ENCODE results near the gene BLTP3A.
"Not testable (repeated sequence)": the region's sequence is repeated elsewhere in the genome, so short reads cannot be mapped to it uniquely, and the experiment has no call there.

The BLTP3A gene

GRCh38 chr6:34760108-34760507, 31.8 kb upstream of the BLTP3A start:
- Histone ChIP-seq H3K9me3 (ENCODE audit: insufficient read depth, low read depth, low read length) (no peaks in the 10 kb centered on the region), H3K4me1 (ENCODE audit: insufficient read depth, low read length) (no peaks in the 10 kb centered on the region), H3K27ac (ENCODE audit: low read length) (no peak overlapping the region), H3K36me3 (ENCODE audit: insufficient read depth, low read depth, low read length) (peaks cover 52% of the 10 kb centered on the region), H3K9ac (ENCODE audit: low read depth, low read length) (no peak overlapping the region), H3K27me3 (ENCODE audit: insufficient read depth, low read length) (no peaks in the 10 kb centered on the region), H3K4me3 (ENCODE audit: low read length) (no peak overlapping the region)

DNA sequence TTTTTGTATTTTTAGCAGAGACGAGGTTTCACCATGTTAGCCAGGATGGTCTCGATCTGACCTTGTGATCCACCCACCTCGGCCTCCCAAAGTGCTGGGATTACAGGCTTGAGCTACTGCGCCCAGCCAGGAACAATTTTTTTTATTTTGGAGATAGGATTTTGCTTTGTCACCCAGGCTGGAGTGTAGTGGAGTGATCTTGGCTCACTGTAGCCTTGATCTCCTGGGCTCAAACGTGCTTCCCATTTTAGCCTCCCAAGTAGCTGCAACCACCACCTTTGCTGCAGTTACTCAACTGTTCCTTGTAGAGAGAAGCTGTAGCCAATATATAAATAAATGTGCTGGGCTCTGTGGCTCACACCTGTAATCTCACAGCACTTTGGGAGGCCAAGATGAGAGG, 30.2 kb upstream of the BLTP3A start:
- H3K27ac ChIP-seq (ENCODE audit: low read length) = not testable (repeated sequence)
- peaks cover 66% of the 10 kb centered on the region for H3K36me3 ChIP-seq (ENCODE audit: insufficient read depth, low read depth, low read length)

GRCh38 chr6:34768148-34768547, 23.7 kb upstream of the BLTP3A start:
- H3K36me3 ChIP-seq (ENCODE audit: insufficient read depth, low read depth, low read length) = peaks cover 89% of the 10 kb centered on the region
- no peaks in the 10 kb centered on the region for H3K9me3 ChIP-seq (ENCODE audit: insufficient read depth, low read depth, low read length)
- no peaks in the 10 kb centered on the region for H3K27me3 ChIP-seq (ENCODE audit: insufficient read depth, low read length)
- no peaks in the 10 kb centered on the region for H3K4me1 ChIP-seq (ENCODE audit: insufficient read depth, low read length)
- no peak overlapping the region for H3K27ac ChIP-seq (ENCODE audit: low read length)
- H3K9ac ChIP-seq (ENCODE audit: low read depth, low read length) = no peak overlapping the region
- no peak overlapping the region for H3K4me3 ChIP-seq (ENCODE audit: low read length)

More for the DNA sequence above, 30.2 kb upstream of the BLTP3A start:
- not testable (repeated sequence) for H3K9ac ChIP-seq (ENCODE audit: low read depth, low read length); H3K4me1 ChIP-seq (ENCODE audit: insufficient read depth, low read length); H3K4me3 ChIP-seq (ENCODE audit: low read length); H3K27me3 ChIP-seq (ENCODE audit: insufficient read depth, low read length); H3K9me3 ChIP-seq (ENCODE audit: insufficient read depth, low read depth, low read length)

DNA sequence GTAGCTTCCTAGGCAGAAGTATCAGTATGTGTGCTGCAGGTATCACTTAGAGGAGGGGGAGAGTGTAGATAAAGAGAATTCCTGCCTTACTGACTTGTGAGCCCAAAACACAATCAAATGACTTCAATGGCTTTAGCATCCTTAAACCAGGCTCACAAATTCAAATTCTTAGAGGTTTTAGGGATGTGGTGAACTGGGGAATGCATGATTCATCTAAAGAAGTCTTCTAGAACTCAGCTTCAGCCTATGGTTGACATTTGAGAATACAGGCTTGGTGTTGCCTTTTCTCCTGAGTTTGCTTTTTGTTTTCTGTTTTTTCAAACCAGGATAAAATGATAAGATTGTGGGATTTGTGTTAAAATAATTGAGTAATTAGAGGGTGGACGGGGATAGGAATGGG, 20.2 kb upstream of the BLTP3A start:
- Histone ChIP-seq H3K27me3 (ENCODE audit: insufficient read depth, low read length) (no peaks in the 10 kb centered on the region), H3K4me3 (ENCODE audit: low read length) (no peak overlapping the region), H3K27ac (ENCODE audit: low read length) (no peak overlapping the region), H3K9me3 (ENCODE audit: insufficient read depth, low read depth, low read length) (no peaks in the 10 kb centered on the region), H3K36me3 (ENCODE audit: insufficient read depth, low read depth, low read length) (peaks cover 86% of the 10 kb centered on the region), H3K9ac (ENCODE audit: low read depth, low read length) (no peak overlapping the region), H3K4me1 (ENCODE audit: insufficient read depth, low read length) (no peaks in the 10 kb centered on the region)

DNA sequence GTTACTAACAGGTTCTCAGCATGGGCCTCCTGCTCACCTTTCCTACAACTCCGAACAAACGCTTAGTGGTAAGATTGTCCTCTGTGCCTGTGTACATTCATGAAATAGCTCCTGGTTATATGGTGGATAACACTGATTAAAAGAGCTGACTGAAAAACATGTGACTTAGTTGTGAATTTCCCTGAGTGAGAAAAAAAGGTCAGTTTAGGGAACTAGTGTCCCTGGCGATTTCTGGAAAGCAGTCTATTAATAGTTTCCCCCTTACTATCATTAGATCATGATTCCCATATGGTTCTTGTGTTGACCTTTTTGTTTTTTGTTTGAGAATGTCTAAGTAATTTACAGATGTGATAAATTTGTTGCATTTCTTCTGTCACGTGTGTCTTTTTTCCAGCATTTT, 18.9 kb upstream of the BLTP3A start:
- H3K27me3 ChIP-seq (ENCODE audit: insufficient read depth, low read length) = no peaks in the 10 kb centered on the region
- H3K4me1 ChIP-seq (ENCODE audit: insufficient read depth, low read length) = no peaks in the 10 kb centered on the region
- H3K36me3 ChIP-seq (ENCODE audit: insufficient read depth, low read depth, low read length) = peaks cover 74% of the 10 kb centered on the region
- H3K4me3 ChIP-seq (ENCODE audit: low read length) = no peak overlapping the region
- no peak overlapping the region for H3K27ac ChIP-seq (ENCODE audit: low read length)
- no peak overlapping the region for H3K9ac ChIP-seq (ENCODE audit: low read depth, low read length)
- no peaks in the 10 kb centered on the region for H3K9me3 ChIP-seq (ENCODE audit: insufficient read depth, low read depth, low read length)

- Histone ChIP-seq H3K36me3 (ENCODE audit: insufficient read depth, low read depth, low read length) (peaks cover 64% of the 10 kb centered on the region), H3K9me3 (ENCODE audit: insufficient read depth, low read depth, low read length) (no peaks in the 10 kb centered on the region), H3K27me3 (ENCODE audit: insufficient read depth, low read length) (no peaks in the 10 kb centered on the region), H3K27ac (ENCODE audit: low read length) (no peak overlapping the region), H3K4me1 (ENCODE audit: insufficient read depth, low read length) (no peaks in the 10 kb centered on the region), H3K9ac (ENCODE audit: low read depth, low read length) (no peak overlapping the region), H3K4me3 (ENCODE audit: low read length) (no peak overlapping the region)
Observed at GRCh38 chr6:34773916-34774315, 18.0 kb upstream of the BLTP3A start.

GRCh38 chr6:34774967-34775366, 16.9 kb upstream of the BLTP3A start:
- no peak overlapping the region for H3K9ac ChIP-seq (ENCODE audit: low read depth, low read length)
- H3K9me3 ChIP-seq (ENCODE audit: insufficient read depth, low read depth, low read length) = no peaks in the 10 kb centered on the region
- no peaks in the 10 kb centered on the region for H3K4me1 ChIP-seq (ENCODE audit: insufficient read depth, low read length)
- H3K27ac ChIP-seq (ENCODE audit: low read length) = no peak overlapping the region
- no peak overlapping the region for H3K4me3 ChIP-seq (ENCODE audit: low read length)
- no peaks in the 10 kb centered on the region for H3K27me3 ChIP-seq (ENCODE audit: insufficient read depth, low read length)
- peaks cover 53% of the 10 kb centered on the region for H3K36me3 ChIP-seq (ENCODE audit: insufficient read depth, low read depth, low read length)

DNA sequence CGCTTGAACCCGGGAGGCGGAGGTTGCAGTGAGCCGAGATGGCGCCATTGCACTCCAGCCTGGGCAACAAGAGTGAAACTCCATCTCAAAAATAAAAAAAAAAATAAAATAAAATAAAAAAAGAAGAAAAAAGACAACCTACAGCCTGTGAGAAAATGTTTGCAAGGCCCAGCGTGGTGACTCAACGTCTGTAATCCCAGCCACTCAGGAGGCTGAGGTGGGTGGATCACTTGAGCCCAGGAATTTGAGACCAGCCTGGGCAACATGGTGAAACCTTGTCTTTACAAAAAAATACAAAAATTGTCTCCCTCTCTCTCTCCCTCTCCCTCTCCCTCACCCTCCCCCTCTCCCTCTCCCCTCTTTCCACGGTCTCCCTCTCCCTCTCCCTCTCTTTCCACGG, 6.5 kb upstream of the BLTP3A start:
- H3K9me3 ChIP-seq (ENCODE audit: insufficient read depth, low read depth, low read length); H3K27ac ChIP-seq (ENCODE audit: low read length); H3K27me3 ChIP-seq (ENCODE audit: insufficient read depth, low read length); H3K36me3 ChIP-seq (ENCODE audit: insufficient read depth, low read depth, low read length); H3K4me1 ChIP-seq (ENCODE audit: insufficient read depth, low read length); H3K4me3 ChIP-seq (ENCODE audit: low read length); H3K9ac ChIP-seq (ENCODE audit: low read depth, low read length): not testable (repeated sequence)

DNA sequence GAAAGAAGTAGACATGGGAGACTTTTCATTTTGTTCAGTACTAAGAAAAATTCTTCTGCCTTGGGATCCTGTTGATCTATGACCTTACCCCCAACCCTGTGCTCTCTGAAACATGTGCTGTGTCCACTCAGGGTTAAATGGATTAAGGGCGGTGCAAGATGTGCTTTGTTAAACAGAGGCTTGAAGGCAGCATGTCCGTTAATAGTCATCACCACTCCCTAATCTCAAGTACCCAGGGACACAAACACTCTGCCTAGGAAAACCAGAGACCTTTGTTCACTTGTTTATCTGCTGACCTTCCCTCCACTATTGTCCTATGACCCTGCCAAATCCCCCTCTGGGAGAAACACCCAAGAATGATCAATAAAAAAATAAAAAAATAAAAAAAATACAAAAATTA, 4.7 kb upstream of the BLTP3A start:
- not testable (repeated sequence) for H3K9me3 ChIP-seq (ENCODE audit: insufficient read depth, low read depth, low read length); H3K9ac ChIP-seq (ENCODE audit: low read depth, low read length); H3K4me1 ChIP-seq (ENCODE audit: insufficient read depth, low read length); H3K27me3 ChIP-seq (ENCODE audit: insufficient read depth, low read length); H3K4me3 ChIP-seq (ENCODE audit: low read length); H3K27ac ChIP-seq (ENCODE audit: low read length); H3K36me3 ChIP-seq (ENCODE audit: insufficient read depth, low read depth, low read length)

- Histone ChIP-seq H3K27me3 (ENCODE audit: insufficient read depth, low read length) (no peaks in the 10 kb centered on the region), H3K27ac (ENCODE audit: low read length) (no peak overlapping the region), H3K9me3 (ENCODE audit: insufficient read depth, low read depth, low read length) (peaks cover 4% of the 10 kb centered on the region; the same call in 1 of the 2 replicates), H3K9ac (ENCODE audit: low read depth, low read length) (no peak overlapping the region), H3K4me3 (ENCODE audit: low read length) (no peak overlapping the region), H3K4me1 (ENCODE audit: insufficient read depth, low read length) (no peaks in the 10 kb centered on the region; the same call in 1 of the 2 replicates), H3K36me3 (ENCODE audit: insufficient read depth, low read depth, low read length) (no peaks in the 10 kb centered on the region)
Observed at GRCh38 chr6:34788111-34788510, 3.8 kb upstream of the BLTP3A start.

DNA sequence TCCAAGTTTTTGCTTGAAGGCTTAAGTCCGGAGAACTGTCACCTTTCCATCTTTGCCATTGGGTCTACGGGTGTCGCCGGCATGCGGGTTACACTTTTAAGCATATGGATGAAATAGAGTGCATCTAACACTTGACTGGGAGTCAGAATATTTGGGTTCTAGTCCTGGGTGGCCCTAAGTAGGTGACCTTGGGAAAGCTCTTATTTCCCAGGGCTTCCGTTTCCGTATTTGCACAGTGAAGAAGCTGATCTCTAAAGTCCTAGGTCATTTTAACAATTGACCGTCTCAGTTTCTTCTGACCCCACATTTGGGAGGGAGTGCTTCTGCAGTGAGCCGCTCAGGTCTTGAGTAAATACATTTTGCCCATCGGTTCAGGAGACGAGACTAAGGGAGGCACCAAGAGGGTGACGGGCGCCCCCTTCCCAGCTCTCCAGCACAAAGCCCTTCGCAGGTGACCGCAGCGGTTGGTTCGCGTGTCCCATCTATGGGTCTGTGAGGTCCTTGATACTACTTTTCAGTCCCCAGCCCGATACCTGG, 651 bp upstream of the BLTP3A start:
- peak overlapping the region; percentile 59 for H3K27ac ChIP-seq (ENCODE audit: low read length)
- peak overlapping the region; percentile 97 for H3K4me3 ChIP-seq (ENCODE audit: low read length)
- no peaks in the 10 kb centered on the region; the same call in 1 of the 2 replicates for H3K36me3 ChIP-seq (ENCODE audit: insufficient read depth, low read depth, low read length)
- peak overlapping the region; percentile 92 for H3K9ac ChIP-seq (ENCODE audit: low read depth, low read length)
- no peaks in the 10 kb centered on the region; the same call in 1 of the 2 replicates for H3K4me1 ChIP-seq (ENCODE audit: insufficient read depth, low read length)
- peaks cover 4% of the 10 kb centered on the region; the same call in 1 of the 2 replicates for H3K9me3 ChIP-seq (ENCODE audit: insufficient read depth, low read depth, low read length)
- H3K27me3 ChIP-seq (ENCODE audit: insufficient read depth, low read length) = no peaks in the 10 kb centered on the region

DNA sequence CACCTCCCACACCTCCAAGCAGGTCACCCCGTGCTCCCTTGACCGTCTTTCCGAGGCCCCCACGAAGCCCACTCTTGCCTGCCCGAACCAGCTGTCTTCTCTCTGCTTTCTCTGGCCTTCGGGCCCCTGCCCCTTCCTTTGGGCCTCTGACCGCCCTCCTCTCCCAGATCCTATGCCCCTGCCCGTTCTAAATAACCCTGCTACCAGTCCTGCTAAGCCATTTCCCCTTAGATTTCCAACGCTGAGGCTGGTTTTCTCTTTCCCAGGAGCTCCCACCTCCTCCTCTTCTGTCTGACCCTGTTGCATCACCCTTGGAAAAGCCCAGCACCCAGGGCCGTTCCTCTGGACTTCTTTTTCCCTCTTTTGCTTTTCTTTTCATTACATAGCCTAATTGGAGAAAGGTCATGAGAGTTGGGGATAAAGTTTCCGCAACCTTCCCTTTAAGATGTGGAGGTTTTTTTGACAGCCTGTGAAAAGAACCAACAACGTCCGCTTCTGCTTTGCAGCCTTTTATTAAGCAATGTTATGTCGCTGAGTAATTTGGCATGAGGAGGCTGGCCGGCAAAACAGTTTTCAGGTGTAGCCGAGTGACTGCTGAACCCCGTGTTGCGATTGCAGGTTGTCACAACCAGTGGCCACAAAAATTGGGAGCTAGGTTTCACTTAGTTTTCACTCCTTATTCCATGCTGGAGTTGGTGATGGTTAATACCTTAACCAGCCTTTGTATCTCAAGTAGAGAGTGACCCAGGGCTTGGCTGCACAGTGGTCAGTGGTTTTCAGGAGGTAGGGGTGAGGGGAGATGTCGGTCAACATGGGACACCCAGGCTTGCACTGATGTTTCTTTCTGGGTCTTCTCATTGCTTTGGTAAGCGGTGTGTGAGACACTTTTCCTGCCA, 970 bp downstream of the BLTP3A start:
- Histone ChIP-seq H3K9me3 (ENCODE audit: insufficient read depth, low read depth, low read length) (peaks cover 4% of the 10 kb centered on the region; the same call in 1 of the 2 replicates), H3K36me3 (ENCODE audit: insufficient read depth, low read depth, low read length) (no peaks in the 10 kb centered on the region; the same call in 1 of the 2 replicates), H3K9ac (ENCODE audit: low read depth, low read length) (peak overlapping the region; percentile 87), H3K4me3 (ENCODE audit: low read length) (peak overlapping the region; percentile 97), H3K4me1 (ENCODE audit: insufficient read depth, low read length) (no peaks in the 10 kb centered on the region; the same call in 1 of the 2 replicates), H3K27ac (ENCODE audit: low read length) (no peak overlapping the region), H3K27me3 (ENCODE audit: insufficient read depth, low read length) (no peaks in the 10 kb centered on the region)
